Neuronal stem cell (in vitro differentiated cells): ENCODE results near the gene TMC3.

ENCODE experiments used
- DNase-seq: peaks from one replicate; pipeline ENCODE4 v3.0.0-alpha.2; 2013; ENCODE audit warnings: low spot score
- H2AFZ ChIP-seq: one replicate; pipeline ENCODE4 v1.6.1; 2013; ENCODE audit warnings: mild to moderate bottlenecking, low read length, inconsistent platforms
- H2AK5ac ChIP-seq: 2 replicates; pipeline ENCODE4 v1.6.1; 2013; ENCODE audit warnings: low read depth, mild to moderate bottlenecking, inconsistent platforms, low read length, moderate library complexity, mixed read lengths
- H2BK120ac ChIP-seq: 2 replicates; pipeline ENCODE4 v1.6.1; 2013; ENCODE audit warnings: low read depth, mild to moderate bottlenecking, inconsistent platforms, low read length, moderate library complexity, mixed read lengths
- H2BK12ac ChIP-seq: one replicate; pipeline ENCODE4 v1.6.1; 2013; ENCODE audit warnings: low read length, inconsistent platforms
- H2BK15ac ChIP-seq: 2 replicates; pipeline ENCODE4 v1.6.1; 2013; ENCODE audit warnings: mild to moderate bottlenecking, low read length, inconsistent platforms, mixed read lengths
- H2BK5ac ChIP-seq: one replicate; pipeline ENCODE4 v1.6.1; 2013; ENCODE audit warnings: inconsistent platforms, mild to moderate bottlenecking, low read length, moderate library complexity
- H3K14ac ChIP-seq: one replicate; pipeline ENCODE4 v1.6.1; 2013; ENCODE audit warnings: low read length, inconsistent platforms
- H3K18ac ChIP-seq: 2 replicates; pipeline ENCODE4 v1.6.1; 2013; ENCODE audit warnings: low read length, inconsistent platforms
- H3K23ac ChIP-seq: 2 replicates; pipeline ENCODE4 v1.6.1; 2013; ENCODE audit warnings: low read depth, mild to moderate bottlenecking, mixed read lengths, low read length, inconsistent platforms; ENCODE audit not compliant: poor library complexity
- H3K27ac ChIP-seq: replicated peaks from 3 replicates; pipeline ENCODE4 v1.5.1; 2013; ENCODE audit warnings: low read length, inconsistent platforms
- H3K27me3 ChIP-seq, 3 experiments: 2 replicates each; pipeline ENCODE4 v1.6.1; 2013; ENCODE audit warnings: low read length in 3 of 3, mild to moderate bottlenecking in 2 of 3, inconsistent platforms in 1 of 3, low read depth in 1 of 3, mixed read lengths in 1 of 3, moderate library complexity in 1 of 3; ENCODE audit not compliant: control insufficient read depth in 3 of 3, insufficient read depth in 3 of 3
- H3K36me3 ChIP-seq, 2 donors: replicated peaks in 1 of 2; 2 replicates each; pipeline ENCODE4 v1.6.1; 2013; ENCODE audit warnings: low read length in 2 of 2; ENCODE audit not compliant: control insufficient read depth in 2 of 2, insufficient read depth in 2 of 2
- H3K4ac ChIP-seq: 2 replicates; pipeline ENCODE4 v1.6.1; 2013; ENCODE audit warnings: inconsistent platforms, mild to moderate bottlenecking, low read length, moderate library complexity
- H3K4me1 ChIP-seq, 2 donors: 1 replicate in 1 of 2; 2 replicates in 1 of 2; pipeline ENCODE4 v1.6.1; 2013; ENCODE audit warnings: low read length in 2 of 2, low read depth in 1 of 2; ENCODE audit not compliant: control insufficient read depth in 2 of 2, insufficient read depth in 1 of 2
- H3K4me2 ChIP-seq: one replicate; pipeline ENCODE4 v1.6.1; 2013; ENCODE audit warnings: mild to moderate bottlenecking, low read length, inconsistent platforms; ENCODE audit not compliant: insufficient read depth, poor library complexity, severe bottlenecking
- H3K4me3 ChIP-seq, 2 donors: 2 replicates each; pipeline ENCODE4 v1.5.1; 2013; ENCODE audit warnings: low read length in 2 of 2, mild to moderate bottlenecking in 2 of 2, inconsistent platforms in 1 of 2, moderate library complexity in 1 of 2
- H3K79me1 ChIP-seq: one replicate; pipeline ENCODE4 v1.6.1; 2013; ENCODE audit warnings: low read depth, mild to moderate bottlenecking, inconsistent platforms, low read length, moderate library complexity
- H3K9ac ChIP-seq: one replicate; pipeline ENCODE4 v1.6.1; 2013; ENCODE audit warnings: mild to moderate bottlenecking, low read depth, low read length, inconsistent platforms; ENCODE audit not compliant: poor library complexity
- H3K9me3 ChIP-seq, 2 donors: replicated peaks in 1 of 2; 2 replicates each; pipeline versions ENCODE3 to v1.6.1; 2013; ENCODE audit warnings: low read length in 2 of 2, mild to moderate bottlenecking in 2 of 2, inconsistent platforms in 1 of 2, low read depth in 1 of 2, mixed read lengths in 1 of 2, moderate library complexity in 1 of 2; ENCODE audit not compliant: control insufficient read depth in 2 of 2, insufficient read depth in 1 of 2
- H4K8ac ChIP-seq: one replicate; pipeline ENCODE4 v1.6.1; 2013; ENCODE audit warnings: low read depth, mild to moderate bottlenecking, inconsistent platforms, low read length, moderate library complexity
- H4K91ac ChIP-seq: one replicate; pipeline ENCODE4 v1.6.1; 2013; ENCODE audit warnings: low read length, low read depth, mild to moderate bottlenecking, inconsistent platforms; ENCODE audit not compliant: poor library complexity
- WGBS, 2 donors: extraction: QIAGEN DNeasy Blood & Tissue Kit; methylation state at CpG; one replicate each; pipeline ENCODE4 v1.1.7; 2013; ENCODE audit warnings: missing lambda C conversion rate in 2 of 2, mixed read lengths in 1 of 2; ENCODE audit not compliant: insufficient read length in 2 of 2, insufficient replicate concordance in 1 of 2; ENCODE audit errors: extremely low coverage in 2 of 2; 5-methylcytosine and 5-hydroxymethylcytosine counted together

TMC3 gene

DNA sequence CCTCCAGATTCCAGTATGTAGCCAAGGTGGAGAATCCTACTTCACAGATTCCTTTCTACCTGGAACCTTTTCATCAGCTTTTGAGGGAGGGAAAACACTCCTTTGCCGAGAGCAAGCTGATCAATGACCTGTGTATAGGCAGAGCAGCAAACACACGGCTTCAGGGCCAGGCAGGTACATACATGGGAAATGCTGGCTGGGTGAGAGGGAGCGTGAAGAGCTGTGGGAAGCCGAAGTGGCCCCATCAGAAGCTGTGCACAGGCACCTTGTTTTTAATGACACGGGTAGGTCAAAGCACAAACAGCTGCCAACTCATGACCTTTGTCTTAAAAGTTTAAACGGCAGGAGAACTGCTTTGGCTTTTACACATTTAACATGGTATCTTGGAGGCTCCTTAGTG lies 75.4 kb downstream of the TMC3 start:
- no peak overlapping the region for H2BK12ac ChIP-seq
- no peak overlapping the region for H2BK5ac ChIP-seq
- no peak overlapping the region for H3K27ac ChIP-seq
- no peak overlapping the region for H3K18ac ChIP-seq
- H3K27me3 ChIP-seq, result peaks cover 0 to 25% (median 0%) of the 10 kb centered on the region in 3 experiments
- H2AK5ac ChIP-seq, result no peak overlapping the region
- no CpG with 5 or more reads among the region's 6 CpGs for WGBS, 2 donors
- no peak overlapping the region for H3K23ac ChIP-seq
- no peak overlapping the region for H3K14ac ChIP-seq
- no peak overlapping the region for H2BK15ac ChIP-seq
- no peak overlapping the region for H3K9ac ChIP-seq
- no peak overlapping the region for H4K8ac ChIP-seq
- H3K9me3 ChIP-seq, result no peaks in the 10 kb centered on the region
- no peak overlapping the region for H3K4me2 ChIP-seq
- H3K4me3 ChIP-seq, result no peak overlapping the region
- no peak for DNase-seq
- no peak overlapping the region for H4K91ac ChIP-seq
- H3K79me1 ChIP-seq, result no peaks in the 10 kb centered on the region
- H3K4ac ChIP-seq, result no peak overlapping the region
- H2BK120ac ChIP-seq, result no peak overlapping the region
- no peaks in the 10 kb centered on the region for H3K36me3 ChIP-seq
- peaks cover 2 to 17% of the 10 kb centered on the region in 2 donors for H3K4me1 ChIP-seq
- H2AFZ ChIP-seq, result no peak overlapping the region

DNA sequence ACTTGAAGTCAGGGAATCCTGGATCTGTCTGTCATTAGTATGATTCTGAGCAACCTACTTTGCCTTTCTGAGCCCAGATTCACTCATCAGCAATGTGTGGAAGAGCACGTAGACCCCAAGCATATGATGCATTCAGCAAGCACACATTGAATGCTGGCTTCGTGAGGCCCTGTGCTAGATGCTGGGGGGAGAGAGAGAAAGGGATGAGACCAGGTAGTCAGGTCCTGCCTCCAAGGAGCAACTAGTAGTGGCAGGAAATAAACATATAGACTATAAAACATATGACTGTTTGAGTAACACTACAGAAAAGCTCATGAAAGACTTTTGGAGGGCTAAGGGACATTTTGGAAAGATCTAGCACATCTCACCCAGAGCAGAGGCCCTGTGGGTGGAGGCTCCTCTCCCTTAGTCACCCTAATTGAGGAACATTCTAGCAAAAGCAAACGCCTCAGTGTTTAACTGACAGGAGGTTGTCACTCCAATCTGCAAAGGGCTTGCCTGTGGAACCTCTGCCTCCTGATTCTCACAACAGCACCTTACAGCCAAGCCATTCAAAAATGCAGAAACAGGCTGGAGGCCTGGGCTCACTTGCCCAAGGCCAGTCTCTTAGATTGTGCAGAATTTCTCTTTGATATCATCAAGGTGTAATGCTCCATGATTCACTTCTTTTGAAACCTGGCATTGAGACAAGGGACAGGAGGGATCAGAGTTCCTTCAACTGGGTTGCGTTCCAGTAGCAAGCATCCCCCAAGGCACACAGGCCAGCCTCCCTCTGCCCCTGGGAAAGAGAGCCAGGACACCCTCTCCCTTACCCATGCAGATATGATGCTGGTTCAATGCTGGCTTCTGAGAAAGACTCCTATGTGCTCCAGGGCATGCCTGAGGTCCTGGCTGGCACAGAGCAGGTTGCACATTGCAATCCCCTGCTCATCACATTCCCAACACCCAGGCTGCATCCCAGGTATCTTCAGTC lies 76.1 kb downstream of the TMC3 start:
- DNase-seq, result no peak
- no peak overlapping the region for H3K4ac ChIP-seq
- no peak overlapping the region for H3K9ac ChIP-seq
- H2AK5ac ChIP-seq, result no peak overlapping the region
- H3K4me1 ChIP-seq, result peaks cover 0 to 12% of the 10 kb centered on the region in 2 donors
- H2BK15ac ChIP-seq, result no peak overlapping the region
- H3K9me3 ChIP-seq, result no peaks in the 10 kb centered on the region
- no peak overlapping the region for H3K27ac ChIP-seq
- peaks cover 0 to 27% (median 0%) of the 10 kb centered on the region in 3 experiments for H3K27me3 ChIP-seq
- no peak overlapping the region for H2BK120ac ChIP-seq
- H3K14ac ChIP-seq, result peak overlapping the region; percentile 15
- H3K4me3 ChIP-seq, result no peak overlapping the region
- no peak overlapping the region for H3K18ac ChIP-seq
- H2AFZ ChIP-seq, result no peak overlapping the region
- H3K4me2 ChIP-seq, result no peak overlapping the region
- no peak overlapping the region for H2BK5ac ChIP-seq
- no CpG with 5 or more reads among the region's 4 CpGs for WGBS, 2 donors
- H3K23ac ChIP-seq, result no peak overlapping the region
- no peaks in the 10 kb centered on the region for H3K36me3 ChIP-seq
- H4K8ac ChIP-seq, result no peak overlapping the region
- no peaks in the 10 kb centered on the region for H3K79me1 ChIP-seq
- no peak overlapping the region for H4K91ac ChIP-seq
- no peak overlapping the region for H2BK12ac ChIP-seq

DNA sequence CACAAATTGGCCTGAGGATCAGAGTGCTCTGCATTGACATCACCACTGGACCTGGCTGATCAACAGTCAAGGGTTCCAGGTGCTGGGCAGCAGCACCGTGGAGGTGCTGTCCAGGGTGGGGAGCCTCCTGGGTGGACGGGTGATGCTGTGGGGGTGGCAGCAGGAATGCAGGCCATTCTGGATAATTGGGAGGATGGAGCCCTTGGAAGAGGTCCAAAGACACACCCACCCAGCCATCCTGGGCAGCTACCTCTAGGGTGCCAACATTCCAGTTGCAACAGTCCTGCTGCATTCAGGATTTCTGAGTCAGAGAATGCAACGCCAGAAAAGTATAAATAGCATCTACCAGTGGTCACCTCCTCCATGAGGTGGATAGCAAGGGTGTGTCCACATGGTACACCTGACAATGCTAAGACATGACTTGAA lies 76.9 kb downstream of the TMC3 start:
- H3K79me1 ChIP-seq, result no peaks in the 10 kb centered on the region
- no peak overlapping the region for H2BK5ac ChIP-seq
- no peak overlapping the region for H2BK120ac ChIP-seq
- H3K14ac ChIP-seq, result no peak overlapping the region
- H2AFZ ChIP-seq, result no peak overlapping the region
- DNase-seq, result no peak
- no peak overlapping the region for H2BK12ac ChIP-seq
- WGBS, 2 donors, result no CpG with 5 or more reads among the region's 3 CpGs
- H3K4me3 ChIP-seq, result no peak overlapping the region
- H3K36me3 ChIP-seq, result no peaks in the 10 kb centered on the region
- no peak overlapping the region for H3K4me2 ChIP-seq
- no peak overlapping the region for H2AK5ac ChIP-seq
- no peaks in the 10 kb centered on the region for H3K9me3 ChIP-seq
- H3K9ac ChIP-seq, result no peak overlapping the region
- H3K23ac ChIP-seq, result no peak overlapping the region
- H3K4ac ChIP-seq, result no peak overlapping the region
- peaks cover 0 to 6% of the 10 kb centered on the region in 2 donors for H3K4me1 ChIP-seq
- H2BK15ac ChIP-seq, result no peak overlapping the region
- peaks cover 0 to 30% (median 0%) of the 10 kb centered on the region in 3 experiments for H3K27me3 ChIP-seq
- H3K18ac ChIP-seq, result peak overlapping the region; percentile 9
- no peak overlapping the region for H4K91ac ChIP-seq
- H3K27ac ChIP-seq, result no peak overlapping the region
- no peak overlapping the region for H4K8ac ChIP-seq

DNA sequence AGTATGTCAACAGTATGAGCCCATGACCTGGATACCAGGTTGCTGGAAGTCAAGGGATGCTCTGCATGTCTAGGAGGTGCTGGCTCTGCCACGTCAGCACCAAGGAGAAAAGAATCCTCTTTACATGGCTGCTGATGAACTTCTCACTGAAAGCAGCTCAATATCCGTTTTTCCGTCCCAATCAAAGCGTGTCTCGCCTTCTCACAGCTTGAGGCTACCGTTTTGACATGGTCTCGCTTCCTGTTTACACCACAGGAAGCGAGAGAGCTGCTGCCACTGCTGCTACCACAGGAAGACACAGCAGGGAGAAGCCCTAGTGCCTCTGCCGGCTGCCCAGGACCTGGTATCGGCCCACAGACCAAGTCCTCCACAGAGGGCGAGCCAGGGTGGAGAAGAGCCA lies 77.3 kb downstream of the TMC3 start:
- H3K79me1 ChIP-seq, result no peaks in the 10 kb centered on the region
- no peak overlapping the region for H2BK5ac ChIP-seq
- no peak overlapping the region for H3K4ac ChIP-seq
- H4K8ac ChIP-seq, result no peak overlapping the region
- peaks cover 0 to 30% (median 0%) of the 10 kb centered on the region in 3 experiments for H3K27me3 ChIP-seq
- H3K36me3 ChIP-seq, result no peaks in the 10 kb centered on the region
- no peaks in the 10 kb centered on the region for H3K9me3 ChIP-seq
- no peak overlapping the region for H3K4me3 ChIP-seq
- H2BK12ac ChIP-seq, result no peak overlapping the region
- H3K23ac ChIP-seq, result no peak overlapping the region
- no peak overlapping the region for H3K4me2 ChIP-seq
- DNase-seq, result no peak
- H2BK120ac ChIP-seq, result no peak overlapping the region
- H2AK5ac ChIP-seq, result no peak overlapping the region
- peak overlapping the region; percentile 20 for H3K18ac ChIP-seq
- WGBS, 2 donors, result no CpG with 5 or more reads among the region's 11 CpGs
- no peak overlapping the region for H3K27ac ChIP-seq
- H4K91ac ChIP-seq, result no peak overlapping the region
- no peak overlapping the region for H3K9ac ChIP-seq
- H3K4me1 ChIP-seq, result peaks cover 0 to 3% of the 10 kb centered on the region in 2 donors
- no peak overlapping the region for H2BK15ac ChIP-seq
- no peak overlapping the region for H2AFZ ChIP-seq
- H3K14ac ChIP-seq, result no peak overlapping the region
